Stomach smooth muscle (tissue), 2 donors: ENCODE results near the gene SMAD2.

ENCODE experiments used
- H3K27ac ChIP-seq: one replicate; pipeline ENCODE4 v1.7.0; 2013; ENCODE audit warnings: mild to moderate bottlenecking, low read length, inconsistent platforms
- H3K27me3 ChIP-seq, 2 donors: one replicate each; pipeline ENCODE4 v1.7.0; 2013; ENCODE audit warnings: low read length in 2 of 2; ENCODE audit not compliant: insufficient read depth in 2 of 2, control insufficient read depth in 1 of 2
- H3K36me3 ChIP-seq, 2 donors: one replicate each; pipeline ENCODE4 v1.7.0; 2013; ENCODE audit warnings: low read length in 2 of 2; ENCODE audit not compliant: control insufficient read depth in 2 of 2, insufficient read depth in 2 of 2
- H3K4me1 ChIP-seq: one replicate; pipeline ENCODE4 v1.7.0; 2013; ENCODE audit warnings: low read length; ENCODE audit not compliant: control insufficient read depth, insufficient read depth
- H3K4me3 ChIP-seq, 2 donors: one replicate each; pipeline ENCODE4 v1.7.0; 2013; ENCODE audit warnings: low read length in 2 of 2
- H3K9ac ChIP-seq, 2 donors: one replicate each; pipeline ENCODE4 v1.7.0; 2013; ENCODE audit warnings: low read length in 2 of 2, mild to moderate bottlenecking in 1 of 2
- H3K9me3 ChIP-seq, 2 donors: one replicate each; pipeline ENCODE4 v1.7.0; 2013; ENCODE audit warnings: low read length in 2 of 2; ENCODE audit not compliant: control insufficient read depth in 2 of 2
- donor health status: healthy.
- donor health status: Pancreatic carcinoma.

The SMAD2 gene

DNA sequence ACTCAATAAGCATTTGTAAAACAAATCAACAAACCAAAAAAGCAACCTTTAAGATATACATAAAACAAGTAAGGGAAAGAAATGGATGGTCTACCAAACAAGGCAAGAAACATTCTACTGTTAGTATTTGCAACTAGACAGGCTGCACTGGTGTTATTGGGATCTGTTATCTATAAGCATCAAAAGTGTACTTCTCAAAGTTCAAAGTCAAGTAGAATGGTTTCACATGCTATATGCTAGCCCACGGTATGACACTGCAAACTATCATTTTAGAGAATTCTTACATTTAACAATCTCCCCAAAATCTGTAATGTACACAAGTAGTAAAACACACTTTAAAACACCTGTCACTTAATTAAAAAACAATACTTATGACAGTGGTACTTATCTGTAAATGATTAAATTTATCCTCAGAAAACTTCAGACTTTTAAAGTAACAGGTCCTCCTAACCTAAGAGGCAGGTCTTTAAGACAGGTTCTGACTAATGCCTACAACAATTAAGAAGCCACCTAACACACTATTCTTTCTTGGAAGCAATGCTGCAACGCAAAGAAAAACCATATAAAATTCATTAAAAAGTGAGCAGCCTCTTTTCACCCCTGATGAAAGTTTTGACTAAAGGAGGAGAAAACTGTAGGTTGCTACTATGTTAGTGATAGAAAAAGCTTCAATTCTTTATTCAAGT lies 34.8 kb downstream of the SMAD2 start:
- Histone ChIP-seq H3K27ac (no peak overlapping the region), H3K9ac (no peak overlapping the region), H3K36me3 (peaks cover 0 to 2% of the 10 kb centered on the region in 2 donors), H3K4me1 (no peaks in the 10 kb centered on the region), H3K27me3 (no peaks in the 10 kb centered on the region), H3K4me3 (no peak overlapping the region), H3K9me3 (no peaks in the 10 kb centered on the region)

DNA sequence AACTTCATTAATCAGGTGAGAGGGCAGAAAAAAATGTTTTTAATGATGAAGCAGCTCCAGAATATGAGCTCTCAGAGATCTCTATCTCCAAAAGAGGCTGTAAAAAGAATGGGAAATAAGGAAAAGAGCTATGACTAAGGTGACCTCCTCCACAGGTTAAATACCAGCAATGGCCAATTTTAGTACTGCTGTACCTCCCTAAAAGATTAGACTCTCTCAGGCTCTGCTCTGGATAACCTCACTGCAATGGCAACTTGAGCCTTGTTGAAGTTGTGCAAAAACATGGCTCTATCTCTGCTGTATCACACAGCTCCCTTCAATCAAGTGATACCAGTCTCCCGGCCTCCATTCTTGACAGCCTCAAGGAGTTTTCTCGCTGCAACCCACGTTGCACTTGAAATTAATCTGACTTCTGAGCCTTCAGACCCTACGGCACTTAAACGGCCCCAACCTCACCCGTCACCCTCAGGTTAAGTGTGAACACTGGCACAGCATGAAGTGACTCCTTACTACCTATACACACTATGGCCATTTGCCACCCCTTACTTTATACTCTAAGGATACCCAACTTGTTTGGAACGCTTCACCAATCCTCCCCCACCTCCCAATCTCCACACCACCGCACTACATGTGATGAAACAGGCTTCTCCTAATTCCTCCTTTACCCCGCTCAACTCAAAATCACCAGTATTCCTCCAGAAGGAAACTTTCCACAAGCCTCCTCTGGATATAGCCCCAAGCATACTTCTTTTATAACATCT lies 36.3 kb downstream of the SMAD2 start:
- H3K9ac ChIP-seq = no peak overlapping the region
- H3K9me3 ChIP-seq = no peaks in the 10 kb centered on the region
- no peak overlapping the region for H3K27ac ChIP-seq
- H3K4me3 ChIP-seq = no peak overlapping the region
- peaks cover 0 to 2% of the 10 kb centered on the region in 2 donors for H3K36me3 ChIP-seq
- H3K27me3 ChIP-seq = no peaks in the 10 kb centered on the region
- no peaks in the 10 kb centered on the region for H3K4me1 ChIP-seq

DNA sequence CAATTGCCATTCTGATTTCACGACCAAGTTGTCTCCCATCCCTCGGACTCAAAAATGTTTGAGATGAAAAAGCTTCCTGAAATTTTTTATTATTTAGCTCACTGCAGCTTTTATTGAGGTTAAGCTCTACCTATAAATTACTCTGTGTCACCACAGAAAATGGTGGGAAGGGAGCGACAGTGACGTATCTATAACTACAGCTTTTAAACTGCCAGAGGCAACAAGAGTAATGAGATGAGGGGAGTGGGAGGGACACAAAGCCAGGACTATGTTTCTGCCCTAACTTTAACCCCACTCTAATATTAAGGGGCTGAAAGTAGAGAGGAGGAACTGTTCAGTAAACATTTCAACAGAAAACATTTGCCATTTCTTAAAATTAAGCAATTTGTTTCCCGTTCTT lies 37.4 kb downstream of the SMAD2 start:
- Histone ChIP-seq H3K27me3 (no peaks in the 10 kb centered on the region), H3K4me1 (no peaks in the 10 kb centered on the region), H3K36me3 (peaks cover 0 to 2% of the 10 kb centered on the region in 2 donors), H3K27ac (no peak overlapping the region), H3K4me3 (no peak overlapping the region), H3K9me3 (no peaks in the 10 kb centered on the region), H3K9ac (no peak overlapping the region)

DNA sequence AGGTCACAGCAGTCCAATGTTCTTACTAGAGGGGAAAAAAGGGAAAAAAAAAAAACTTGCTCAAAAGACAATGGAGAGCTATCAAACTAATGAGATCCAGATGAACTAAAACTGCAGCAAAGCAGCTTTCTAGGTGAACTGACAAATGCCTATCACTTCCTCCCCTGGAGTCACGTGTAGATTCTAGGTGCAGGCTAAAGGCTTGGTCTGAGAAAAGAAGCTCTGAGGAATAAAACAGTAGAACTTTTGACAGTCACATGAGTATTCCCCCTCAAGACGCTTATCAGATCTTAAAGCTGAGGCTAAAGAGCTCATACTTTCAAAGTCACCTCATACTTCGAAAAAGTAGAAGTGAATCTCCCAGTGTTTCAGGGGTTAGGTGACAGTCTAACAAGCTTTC lies 42.3 kb downstream of the SMAD2 start:
- H3K36me3 ChIP-seq = no peaks in the 10 kb centered on the region

DNA sequence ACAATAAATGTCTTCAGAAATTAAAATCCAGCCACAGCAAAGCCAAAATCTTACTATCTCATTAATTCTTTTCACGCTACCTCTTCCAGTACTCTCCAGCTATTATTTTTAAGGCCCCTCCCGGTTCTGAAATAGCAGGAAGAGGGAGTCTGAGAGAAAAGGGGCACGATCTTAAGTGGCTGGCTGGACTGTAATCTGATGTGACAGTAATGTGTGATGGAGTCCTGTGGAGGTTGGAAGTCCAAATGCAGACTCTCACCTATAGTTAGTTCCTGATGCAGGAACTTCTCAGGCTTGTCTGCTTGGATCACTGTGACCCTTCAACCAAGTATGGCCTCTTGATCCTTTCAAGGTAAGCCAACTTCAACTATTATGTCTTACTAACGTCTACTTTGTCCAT lies 43.2 kb downstream of the SMAD2 start:
- H3K4me3 ChIP-seq = no peak overlapping the region
- no peak overlapping the region for H3K9ac ChIP-seq
- no peaks in the 10 kb centered on the region for H3K9me3 ChIP-seq
- H3K27ac ChIP-seq = no peak overlapping the region
- no peaks in the 10 kb centered on the region for H3K36me3 ChIP-seq
- no peaks in the 10 kb centered on the region for H3K27me3 ChIP-seq
- H3K4me1 ChIP-seq = no peaks in the 10 kb centered on the region

More for the DNA sequence above, 42.3 kb downstream of the SMAD2 start:
- Histone ChIP-seq H3K27ac (no peak overlapping the region), H3K9me3 (no peaks in the 10 kb centered on the region), H3K9ac (no peak overlapping the region), H3K27me3 (no peaks in the 10 kb centered on the region), H3K4me1 (no peaks in the 10 kb centered on the region), H3K4me3 (no peak overlapping the region)

DNA sequence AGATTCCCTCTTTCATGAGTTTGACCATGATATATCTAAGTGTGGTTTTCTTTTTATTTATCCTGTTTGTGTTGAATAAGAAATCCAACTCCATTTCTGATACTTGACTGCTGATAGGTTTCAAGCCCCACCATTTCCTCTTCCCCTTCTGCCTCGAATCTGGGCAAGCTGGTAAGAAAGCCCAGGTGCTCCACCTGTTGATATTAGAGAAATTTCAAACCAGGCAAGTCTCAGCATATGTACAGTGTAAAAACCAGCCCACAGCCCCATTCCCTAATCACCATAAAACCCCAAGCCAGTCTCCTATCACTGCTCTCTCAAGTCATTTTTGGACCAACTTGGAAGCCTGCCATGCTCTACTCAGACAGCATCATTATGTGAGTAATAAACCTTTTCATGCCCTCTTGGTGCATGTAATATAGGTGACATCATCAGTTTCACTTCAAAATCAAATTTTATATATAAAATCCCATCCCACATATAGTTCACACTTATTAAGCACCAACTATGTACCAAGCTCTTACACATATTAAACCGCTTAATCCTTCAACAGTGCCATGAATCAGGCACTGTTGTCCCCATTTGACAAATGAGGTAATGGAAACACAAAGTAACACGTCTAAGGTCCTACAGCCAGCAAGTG lies 46.6 kb downstream of the SMAD2 start:
- no peak overlapping the region for H3K9ac ChIP-seq
- no peaks in the 10 kb centered on the region for H3K36me3 ChIP-seq
- no peaks in the 10 kb centered on the region for H3K4me1 ChIP-seq
- no peaks in the 10 kb centered on the region for H3K27me3 ChIP-seq
- H3K27ac ChIP-seq = no peak overlapping the region
- H3K9me3 ChIP-seq = no peaks in the 10 kb centered on the region
- H3K4me3 ChIP-seq = no peak overlapping the region

DNA sequence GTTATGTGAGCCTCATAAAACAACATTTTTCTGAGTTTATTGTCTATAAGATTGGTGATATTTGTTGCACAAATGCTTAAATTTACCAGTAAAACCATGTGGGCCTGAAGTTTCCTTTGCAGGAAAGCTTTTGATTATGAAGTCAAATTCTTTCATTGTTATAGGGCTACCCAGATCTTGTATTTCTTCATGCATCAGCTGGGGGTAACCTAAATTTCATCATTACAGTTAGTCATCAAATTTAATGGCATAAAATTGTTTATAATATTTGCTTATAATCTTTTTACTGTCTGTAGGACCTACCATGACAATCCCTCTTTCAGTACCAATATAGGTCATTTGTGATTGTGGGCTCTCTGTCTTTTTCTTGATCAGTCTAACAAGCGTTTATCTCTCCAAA lies 47.8 kb downstream of the SMAD2 start:
- Histone ChIP-seq H3K9me3 (no peaks in the 10 kb centered on the region), H3K36me3 (no peaks in the 10 kb centered on the region), H3K27ac (no peak overlapping the region), H3K27me3 (no peaks in the 10 kb centered on the region), H3K9ac (no peak overlapping the region), H3K4me3 (no peak overlapping the region), H3K4me1 (no peaks in the 10 kb centered on the region)

DNA sequence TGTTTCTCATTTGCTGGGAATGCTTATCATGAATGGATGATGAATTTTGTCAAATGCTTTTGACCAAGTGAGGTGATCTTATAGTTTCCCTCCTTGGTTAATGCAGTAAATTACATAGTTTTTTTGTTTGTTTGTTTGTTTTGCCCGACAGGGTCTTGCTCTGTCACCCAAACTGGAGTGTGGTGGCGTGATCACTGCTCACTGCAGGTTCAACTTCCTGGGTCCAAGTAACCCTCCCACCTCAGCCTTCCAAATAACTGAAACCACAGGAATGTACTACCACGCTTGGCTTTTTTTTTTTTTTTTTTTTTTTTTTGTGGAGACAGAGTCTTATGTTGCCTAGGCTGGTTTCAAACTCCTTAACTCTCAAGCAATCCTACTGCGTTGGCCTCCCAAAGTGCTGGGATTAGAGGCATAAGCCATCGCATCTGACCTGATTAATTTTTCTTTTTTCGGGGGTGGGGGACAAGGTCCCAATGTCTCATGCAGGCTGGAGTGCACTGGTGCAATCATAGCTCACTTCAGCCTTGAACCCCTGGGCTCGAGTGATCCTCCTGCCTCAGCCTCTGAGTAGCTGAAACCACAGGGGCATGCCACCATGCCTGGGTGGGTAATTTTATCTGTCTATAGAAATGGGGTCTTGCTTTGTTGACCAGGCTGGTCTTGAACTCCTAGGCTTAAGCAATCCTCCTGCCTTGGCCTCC lies 48.6 kb downstream of the SMAD2 start:
- no peak overlapping the region for H3K9ac ChIP-seq
- H3K4me1 ChIP-seq = no peaks in the 10 kb centered on the region
- H3K27ac ChIP-seq = no peak overlapping the region
- no peaks in the 10 kb centered on the region for H3K36me3 ChIP-seq
- no peaks in the 10 kb centered on the region for H3K9me3 ChIP-seq
- no peak overlapping the region for H3K4me3 ChIP-seq
- no peaks in the 10 kb centered on the region for H3K27me3 ChIP-seq

DNA sequence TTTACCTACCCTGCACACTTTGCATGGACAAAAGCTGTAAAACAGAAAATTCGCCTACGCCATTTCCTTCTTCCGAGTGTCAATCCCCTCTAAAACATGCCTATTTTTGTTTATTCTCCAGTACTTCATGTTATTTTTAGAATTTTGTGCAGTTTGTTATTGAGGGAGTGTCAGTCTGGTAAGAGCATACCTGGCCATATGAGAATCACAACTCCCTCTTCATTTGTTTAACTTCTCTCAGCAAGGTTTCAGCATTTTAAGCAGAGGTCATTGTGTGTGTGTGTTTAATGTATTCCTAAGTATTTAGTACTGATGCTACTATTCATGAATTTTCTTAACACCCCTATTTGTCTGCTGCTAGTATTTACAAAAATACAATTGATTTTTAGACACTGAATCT lies 49.4 kb downstream of the SMAD2 start:
- Histone ChIP-seq H3K9me3 (no peaks in the 10 kb centered on the region), H3K4me3 (no peak overlapping the region), H3K27ac (no peak overlapping the region), H3K4me1 (no peaks in the 10 kb centered on the region), H3K9ac (no peak overlapping the region), H3K36me3 (no peaks in the 10 kb centered on the region), H3K27me3 (no peaks in the 10 kb centered on the region)

DNA sequence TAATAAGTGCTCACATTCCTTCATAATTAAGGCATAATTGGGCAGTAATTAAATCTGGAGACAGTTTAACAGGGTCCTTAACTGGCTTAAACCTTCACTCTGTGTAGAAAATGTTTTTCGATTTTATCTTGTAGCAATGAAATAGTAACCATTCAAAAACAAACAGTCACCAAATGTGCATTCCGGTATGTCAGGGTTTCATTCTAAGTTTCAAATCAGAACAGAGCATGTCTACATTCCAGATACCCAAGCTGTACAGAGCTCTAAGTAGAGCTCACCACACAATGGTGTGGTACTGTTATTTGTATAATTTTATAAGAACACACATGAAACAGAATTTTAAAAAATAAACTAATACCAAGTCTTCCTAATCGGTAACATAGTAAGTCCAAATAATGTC lies 52.6 kb downstream of the SMAD2 start:
- H3K4me1 ChIP-seq = no peaks in the 10 kb centered on the region
- no peak overlapping the region for H3K27ac ChIP-seq
- no peak overlapping the region for H3K4me3 ChIP-seq
- H3K9ac ChIP-seq = no peak overlapping the region
- H3K27me3 ChIP-seq = no peaks in the 10 kb centered on the region
- H3K9me3 ChIP-seq = no peaks in the 10 kb centered on the region
- H3K36me3 ChIP-seq = no peaks in the 10 kb centered on the region
